GM18498 (cell line): ENCODE data around the gene ZBTB11.
"Not testable (repeated sequence)": the region's sequence is repeated elsewhere in the genome, so short reads cannot be mapped to it uniquely, and the experiment has no call there.

Source experiments
- ATAC-seq: cut with Tn5 transposase; IDR thresholded peaks from one replicate; pipeline ENCODE4 v1.9.1; 2021; ENCODE audit warnings: mild to moderate bottlenecking, moderate library complexity; ENCODE audit not compliant: unreplicated experiment

ZBTB11 gene, protein sequence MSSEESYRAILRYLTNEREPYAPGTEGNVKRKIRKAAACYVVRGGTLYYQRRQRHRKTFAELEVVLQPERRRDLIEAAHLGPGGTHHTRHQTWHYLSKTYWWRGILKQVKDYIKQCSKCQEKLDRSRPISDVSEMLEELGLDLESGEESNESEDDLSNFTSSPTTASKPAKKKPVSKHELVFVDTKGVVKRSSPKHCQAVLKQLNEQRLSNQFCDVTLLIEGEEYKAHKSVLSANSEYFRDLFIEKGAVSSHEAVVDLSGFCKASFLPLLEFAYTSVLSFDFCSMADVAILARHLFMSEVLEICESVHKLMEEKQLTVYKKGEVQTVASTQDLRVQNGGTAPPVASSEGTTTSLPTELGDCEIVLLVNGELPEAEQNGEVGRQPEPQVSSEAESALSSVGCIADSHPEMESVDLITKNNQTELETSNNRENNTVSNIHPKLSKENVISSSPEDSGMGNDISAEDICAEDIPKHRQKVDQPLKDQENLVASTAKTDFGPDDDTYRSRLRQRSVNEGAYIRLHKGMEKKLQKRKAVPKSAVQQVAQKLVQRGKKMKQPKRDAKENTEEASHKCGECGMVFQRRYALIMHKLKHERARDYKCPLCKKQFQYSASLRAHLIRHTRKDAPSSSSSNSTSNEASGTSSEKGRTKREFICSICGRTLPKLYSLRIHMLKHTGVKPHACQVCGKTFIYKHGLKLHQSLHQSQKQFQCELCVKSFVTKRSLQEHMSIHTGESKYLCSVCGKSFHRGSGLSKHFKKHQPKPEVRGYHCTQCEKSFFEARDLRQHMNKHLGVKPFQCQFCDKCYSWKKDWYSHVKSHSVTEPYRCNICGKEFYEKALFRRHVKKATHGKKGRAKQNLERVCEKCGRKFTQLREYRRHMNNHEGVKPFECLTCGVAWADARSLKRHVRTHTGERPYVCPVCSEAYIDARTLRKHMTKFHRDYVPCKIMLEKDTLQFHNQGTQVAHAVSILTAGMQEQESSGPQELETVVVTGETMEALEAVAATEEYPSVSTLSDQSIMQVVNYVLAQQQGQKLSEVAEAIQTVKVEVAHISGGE

DNA sequence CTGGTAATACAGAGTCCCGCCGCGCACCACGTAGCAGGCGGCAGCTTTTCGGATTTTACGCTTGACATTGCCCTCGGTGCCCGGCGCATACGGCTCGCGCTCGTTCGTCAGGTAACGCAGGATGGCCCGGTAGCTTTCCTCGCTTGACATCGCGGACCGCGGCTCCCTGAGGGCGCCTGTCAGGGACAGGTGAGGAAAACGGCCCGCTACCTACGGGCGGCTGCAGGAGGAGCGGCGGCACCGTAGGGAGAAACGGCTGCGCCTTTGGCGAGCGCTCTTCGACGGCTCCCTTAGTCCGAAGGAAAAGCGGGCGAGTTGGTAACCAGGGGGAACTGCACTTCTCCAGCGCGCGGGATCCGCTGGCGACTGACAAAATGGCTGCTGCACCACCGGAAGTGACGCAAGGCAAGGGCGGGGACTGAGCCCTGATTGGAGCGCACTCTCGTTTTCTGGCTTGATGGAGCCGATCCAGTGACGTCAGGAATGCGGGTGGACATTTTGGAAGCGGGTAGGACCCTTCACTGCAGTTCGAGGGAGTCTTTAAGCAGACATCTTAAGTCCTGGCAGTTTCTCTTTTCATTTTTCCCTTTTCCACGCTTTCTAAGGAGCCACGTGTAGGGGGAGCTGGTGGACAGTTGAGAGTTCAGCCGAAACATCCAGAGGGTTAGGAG, at the start of gene ZBTB11:
ZBTB11 (minus strand) TSS at position 368 of the 671 bp plus-strand sequence; CDS start at position 150, 218 bp downstream.
- peak; percentile 72 for ATAC-seq

DNA sequence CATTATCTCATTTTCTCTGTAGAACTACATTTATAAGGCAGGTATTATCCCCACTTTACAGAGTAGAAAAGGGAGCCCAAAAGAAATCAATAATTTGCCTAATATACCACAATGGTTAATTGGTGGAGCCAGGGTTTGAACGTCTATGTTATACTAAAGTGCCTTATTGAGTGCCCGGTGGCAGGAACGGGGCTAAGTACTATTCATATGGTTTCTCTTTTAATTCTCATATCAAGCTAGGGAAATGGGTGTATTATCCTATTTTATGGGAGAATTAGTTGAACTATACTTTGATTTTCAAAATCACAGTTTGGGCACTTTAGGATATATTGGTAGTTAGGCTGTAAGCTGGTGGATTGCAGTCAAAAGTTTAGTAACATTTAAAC, 49.0 kb upstream of the ZBTB11 start:
- no peak for ATAC-seq

DNA sequence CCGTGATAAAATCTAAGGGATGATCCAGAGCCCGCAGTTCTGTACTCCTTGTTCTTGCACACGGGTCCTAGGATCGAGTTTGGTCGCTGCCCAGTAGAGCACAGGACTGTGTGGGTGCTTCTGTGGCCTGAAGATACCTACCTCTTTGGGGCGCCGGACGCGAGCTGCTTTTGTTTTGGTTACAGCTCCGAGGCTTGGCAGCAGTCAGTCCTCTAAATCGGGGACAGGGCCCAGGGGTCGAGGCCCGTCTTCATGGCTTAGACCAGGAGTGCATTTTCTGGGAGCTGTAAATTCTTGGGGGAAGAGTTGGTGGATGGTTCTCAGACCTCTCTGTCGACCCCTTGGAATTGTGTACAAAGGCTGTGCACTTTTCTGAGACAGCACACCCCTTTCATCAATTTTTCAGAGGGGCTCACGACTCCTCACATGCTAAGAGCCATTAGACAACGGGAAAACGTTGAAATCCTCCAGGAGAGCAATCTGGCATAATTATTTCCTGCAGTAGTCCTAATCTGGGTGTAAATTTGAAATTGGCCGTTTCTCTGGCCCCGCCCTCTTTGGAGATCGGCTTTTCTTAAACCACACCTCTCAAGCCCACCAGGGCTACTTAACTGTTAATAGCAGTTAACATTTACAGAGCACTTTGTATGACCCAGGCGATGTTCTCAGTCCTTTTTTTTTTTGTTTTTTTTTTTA, 48.4 kb upstream of the ZBTB11 start:
- ATAC-seq: peak; percentile 20

DNA sequence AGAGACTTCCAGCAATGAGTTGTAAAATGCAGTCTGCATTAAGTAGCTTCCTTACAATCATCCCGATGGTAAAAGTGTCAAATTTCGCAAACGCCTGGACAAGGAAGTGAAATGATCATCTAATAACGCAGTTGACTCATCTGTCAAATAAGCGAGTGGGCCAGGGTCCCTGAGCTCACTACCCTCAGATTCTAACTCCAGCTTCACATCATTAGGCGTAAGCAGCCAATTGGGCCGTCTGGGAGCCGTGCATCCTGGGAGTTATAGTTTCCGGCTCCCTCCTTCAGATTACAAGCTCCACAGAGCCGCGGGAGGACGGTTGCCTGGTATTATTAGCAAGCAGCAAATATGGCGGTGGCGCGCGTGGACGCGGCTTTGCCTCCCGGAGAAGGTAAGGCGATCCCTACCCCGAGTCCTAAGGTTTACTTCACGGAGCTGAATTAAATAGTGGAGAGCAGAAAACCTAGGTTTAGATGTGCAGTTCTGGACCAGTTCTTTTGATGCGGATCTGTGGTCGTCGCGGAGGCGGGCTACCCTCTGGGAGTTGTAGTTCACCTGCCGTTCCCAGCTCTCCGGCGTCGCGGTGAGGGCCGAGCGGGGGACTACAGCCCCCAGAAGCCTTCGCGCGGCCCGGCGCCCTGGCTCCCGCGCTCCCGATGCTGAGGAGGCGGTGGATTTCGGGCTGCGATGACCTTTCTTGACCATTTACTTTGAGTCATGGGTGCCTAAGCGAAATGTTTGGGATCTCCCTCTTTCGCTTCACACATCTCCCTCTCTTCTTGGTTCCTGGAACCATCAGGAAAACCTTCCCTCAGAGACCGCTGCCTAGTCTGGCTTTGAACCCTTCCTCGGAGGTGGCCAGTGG, 47.6 kb upstream of the ZBTB11 start, which contains the start of gene CEP97:
CEP97 (plus strand) TSS at position 286 of the 865 bp plus-strand sequence; CDS start at position 349, 63 bp downstream.
- peak; percentile 92 for ATAC-seq

DNA sequence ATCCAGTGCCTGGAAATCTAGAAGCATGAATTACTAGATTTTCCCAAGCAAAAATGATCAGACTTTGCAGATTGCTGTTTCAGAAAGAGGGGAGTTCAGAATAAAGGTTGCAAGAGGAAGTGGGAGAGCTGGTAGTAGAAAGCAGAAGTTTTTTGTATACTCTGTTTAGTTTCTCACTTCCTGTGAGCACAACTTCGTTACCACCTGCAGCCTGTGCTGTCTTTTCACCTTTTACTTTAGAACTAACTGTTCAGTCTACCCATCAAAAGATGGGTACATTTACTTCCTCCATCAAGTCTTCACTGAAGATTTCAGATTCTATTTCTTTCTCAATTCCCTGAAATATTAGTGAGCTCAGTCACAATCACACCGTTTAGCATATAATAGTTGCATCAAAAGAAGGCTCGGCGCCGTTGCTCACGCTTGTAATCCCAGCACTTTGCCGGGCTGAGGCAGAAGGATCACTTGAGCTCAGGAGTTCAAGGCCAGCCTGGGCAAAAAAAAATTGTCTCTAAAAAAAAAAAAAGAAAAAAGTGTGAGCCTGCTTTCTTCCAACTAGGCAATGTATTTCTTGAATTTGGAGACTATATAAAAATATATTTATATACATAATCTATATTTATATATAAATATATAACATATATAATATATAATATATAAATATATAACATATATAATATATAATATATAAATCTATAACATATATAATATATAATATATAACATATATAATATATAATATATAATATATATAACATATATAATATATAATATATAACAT, 45.7 kb upstream of the ZBTB11 start:
- peak; percentile 48 for ATAC-seq

DNA sequence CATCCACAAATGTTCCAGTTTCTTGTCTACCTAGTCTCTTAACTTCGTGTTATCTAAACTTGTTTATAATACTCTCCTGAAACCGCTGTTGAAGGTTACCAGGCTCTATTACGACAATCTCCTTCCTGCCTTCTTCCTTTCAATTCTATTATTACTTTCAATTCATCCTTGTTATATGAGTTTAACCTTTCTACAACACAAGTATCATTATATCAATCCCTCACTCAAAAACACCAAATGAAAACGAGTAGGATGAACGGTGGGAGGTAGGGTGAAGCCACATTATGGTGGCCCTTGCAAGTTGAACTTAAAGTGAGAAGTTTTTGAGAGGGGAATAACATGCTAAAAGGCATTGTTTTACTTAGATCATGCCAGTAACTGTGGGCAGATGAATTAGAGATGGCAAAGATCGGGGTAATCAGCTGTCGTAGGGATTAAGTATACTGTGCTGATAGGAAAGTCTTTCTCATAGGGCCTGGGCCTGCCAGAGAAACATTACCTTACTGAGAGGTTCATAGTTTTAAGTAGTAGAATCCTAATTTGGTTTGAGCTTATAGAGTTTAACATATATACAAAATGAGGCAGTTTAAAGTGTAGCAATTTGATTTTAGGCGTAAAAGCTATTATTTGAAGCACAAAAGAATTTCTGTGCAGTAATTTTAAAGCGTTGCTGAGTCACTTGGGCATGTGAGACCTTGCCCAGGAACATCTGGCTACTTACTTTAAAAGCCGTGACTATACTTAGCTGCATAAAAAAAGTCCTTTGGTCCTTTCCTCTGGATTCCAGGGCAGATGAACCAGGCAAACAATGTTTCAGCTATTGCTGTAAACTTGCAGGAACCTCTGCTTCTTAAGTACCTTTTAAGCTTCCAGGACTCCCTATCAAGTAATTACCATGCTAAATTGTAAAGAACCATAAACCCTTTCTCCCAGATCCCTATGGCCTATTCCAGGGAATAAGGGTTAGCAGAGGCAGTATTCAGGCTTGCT, 44.2 kb upstream of the ZBTB11 start:
- ATAC-seq: no peak

DNA sequence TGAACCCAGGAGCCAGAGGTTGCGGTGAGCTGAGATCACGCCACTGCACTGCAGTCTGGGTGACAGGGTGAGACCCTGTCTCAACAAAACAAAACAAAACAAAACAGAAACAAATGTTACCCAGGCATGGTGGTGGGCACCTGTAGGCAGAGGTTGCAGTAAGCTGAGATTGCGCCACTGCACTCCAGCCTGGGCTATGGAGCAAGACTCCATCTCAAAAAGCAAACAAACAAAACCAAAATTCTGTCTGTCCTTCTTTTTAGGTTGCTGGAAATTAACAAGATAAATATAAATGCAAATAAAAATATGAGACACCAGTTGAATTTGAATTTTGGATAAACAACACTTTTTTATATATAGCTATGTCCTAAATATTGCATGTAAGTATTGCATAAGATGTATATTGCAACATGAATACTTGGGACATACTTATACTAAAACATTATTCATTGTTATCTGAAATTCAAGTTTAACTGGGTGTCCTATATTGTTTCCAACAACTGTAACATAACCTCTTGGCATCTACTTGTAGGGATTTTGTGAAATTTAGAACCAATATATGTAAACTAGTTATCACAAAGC, 42.8 kb upstream of the ZBTB11 start:
- ATAC-seq: no peak

DNA sequence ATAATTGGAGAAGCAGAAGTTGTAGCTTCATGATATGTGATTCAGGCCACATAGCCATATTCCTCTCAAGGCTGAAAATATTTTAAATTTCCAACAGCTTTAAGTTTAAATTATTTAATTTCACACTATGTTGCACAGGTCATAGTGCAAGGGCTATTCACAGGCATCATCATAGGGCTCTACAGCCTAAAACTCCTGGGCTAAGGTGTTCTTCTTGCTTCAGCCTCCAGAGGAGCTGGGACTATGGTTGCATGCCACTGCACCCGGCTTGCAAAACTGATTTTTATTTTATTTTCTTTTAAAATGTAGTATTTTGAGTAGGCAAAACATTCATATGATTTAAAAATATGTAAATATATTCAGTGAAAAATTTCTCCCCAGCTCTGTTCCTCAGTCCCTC, 41.5 kb upstream of the ZBTB11 start:
- no peak for ATAC-seq

DNA sequence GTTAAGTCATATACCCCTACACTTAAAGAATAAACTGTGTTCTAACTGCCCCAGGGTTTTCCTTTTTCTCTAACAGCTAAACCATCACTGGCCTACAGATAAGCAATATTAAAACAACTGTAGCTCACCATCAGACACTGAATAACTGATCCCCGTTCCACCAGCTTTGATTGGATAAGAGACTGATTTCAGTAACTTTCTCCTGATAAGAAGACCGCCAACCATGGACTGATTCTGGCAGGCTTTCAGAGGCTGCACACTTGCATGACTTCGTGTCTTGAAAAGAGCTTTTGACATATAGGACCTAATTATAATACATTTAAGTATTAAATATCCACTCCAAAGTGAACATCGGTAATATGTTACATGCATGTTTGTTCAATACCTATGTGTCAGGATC, 32.2 kb upstream of the ZBTB11 start:
- ATAC-seq: no peak

DNA sequence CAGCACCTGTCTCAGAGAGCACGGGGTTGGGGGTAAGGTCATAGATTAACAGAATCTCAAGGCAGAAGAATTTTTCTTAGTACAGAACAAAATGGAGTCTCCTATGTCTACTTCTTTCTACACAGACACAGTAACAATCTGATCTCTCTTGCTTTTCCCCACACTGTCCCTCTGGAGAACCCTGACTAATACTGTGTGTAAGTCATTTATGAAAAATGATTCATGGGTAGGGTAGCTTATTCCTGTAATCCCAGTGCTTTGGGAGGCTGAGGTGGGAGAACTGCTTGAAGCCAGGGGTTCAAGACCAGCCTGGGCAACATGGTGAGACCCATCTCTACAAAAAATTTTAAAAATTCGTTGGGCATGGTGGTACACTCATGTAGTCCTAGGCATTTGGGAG, 27.7 kb upstream of the ZBTB11 start:
- ATAC-seq: not testable (repeated sequence)

DNA sequence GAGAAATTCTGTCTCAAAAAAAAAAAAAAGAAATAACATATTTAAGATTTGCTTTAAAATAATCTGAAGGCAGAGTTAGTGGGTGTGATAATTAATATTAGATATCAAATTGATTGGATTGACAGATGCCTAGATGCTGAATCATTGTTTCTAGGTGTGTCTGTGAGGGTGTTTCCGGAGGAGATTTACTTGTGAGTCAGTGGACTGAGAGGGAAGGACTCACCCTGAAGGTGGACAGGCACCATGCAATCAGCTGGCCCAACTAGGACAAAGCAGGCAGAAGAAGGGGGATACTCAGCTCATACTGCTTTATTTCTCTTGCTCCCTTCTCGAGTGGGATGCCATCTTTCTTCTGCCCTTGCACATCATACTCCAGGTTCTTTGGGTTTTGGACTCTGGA, 26.2 kb upstream of the ZBTB11 start:
- no peak for ATAC-seq

DNA sequence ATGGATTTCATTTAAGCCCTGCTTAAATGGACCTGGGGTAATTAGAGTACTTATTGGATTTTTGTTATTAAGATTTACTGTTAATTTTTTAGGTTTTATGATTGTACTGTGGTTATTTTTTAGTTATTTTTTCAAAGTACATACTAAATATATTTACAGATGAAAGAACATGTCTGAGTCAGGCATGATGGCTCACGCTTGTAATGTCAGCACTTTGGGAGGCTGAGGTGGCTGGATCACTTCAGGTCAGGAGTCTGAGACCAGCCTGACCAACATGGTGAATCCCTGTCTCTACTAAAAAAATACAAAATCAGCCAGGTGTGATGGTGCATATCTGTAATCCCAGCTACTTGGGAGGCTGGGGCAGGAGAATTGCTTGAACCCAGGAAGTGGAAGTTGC, 25.8 kb upstream of the ZBTB11 start:
- ATAC-seq: no peak

DNA sequence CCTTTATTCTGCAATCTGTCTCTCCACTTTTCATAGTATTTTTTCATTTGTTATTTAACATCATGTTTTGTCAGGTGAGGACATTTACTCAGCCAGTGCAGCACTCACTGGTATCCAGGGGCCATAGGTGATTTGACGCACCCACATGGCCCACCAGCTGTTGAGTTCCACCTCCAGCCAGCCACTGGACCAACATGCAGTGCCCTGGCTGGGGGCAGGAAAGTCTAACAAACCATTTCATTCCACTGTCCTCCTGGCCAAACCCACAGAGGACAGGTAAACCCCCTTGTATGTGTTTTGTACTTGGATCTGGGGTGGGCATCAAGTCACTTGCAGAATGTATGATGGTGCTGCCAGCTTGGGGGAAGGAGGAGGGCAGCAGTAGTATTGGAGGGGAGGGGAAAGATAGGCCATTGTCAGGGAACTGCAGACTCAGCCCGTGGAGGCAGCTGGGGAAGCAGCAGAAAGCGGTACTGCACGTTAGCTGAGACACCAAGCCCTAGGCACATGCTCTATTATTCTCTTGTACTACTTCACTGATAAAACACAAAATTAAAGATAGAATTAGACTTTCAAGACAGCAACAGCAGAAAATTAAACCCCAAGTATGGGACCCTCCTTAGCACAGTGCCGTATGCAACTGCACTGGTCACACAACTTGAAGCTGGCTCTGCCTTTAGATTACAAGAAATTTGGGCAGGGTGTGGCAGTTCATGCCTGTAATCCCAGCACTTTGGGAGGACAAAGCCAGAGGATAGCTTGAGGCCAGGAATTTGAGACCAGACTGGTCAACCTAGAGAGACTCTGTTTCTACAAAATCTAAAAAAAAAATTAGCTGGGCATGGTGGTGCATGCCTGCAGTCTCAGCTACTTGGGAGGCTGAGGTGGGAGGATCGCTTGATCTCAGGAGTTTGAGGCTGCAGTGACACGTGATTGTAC, 25.0 kb upstream of the ZBTB11 start:
- ATAC-seq: peak; percentile 8

DNA sequence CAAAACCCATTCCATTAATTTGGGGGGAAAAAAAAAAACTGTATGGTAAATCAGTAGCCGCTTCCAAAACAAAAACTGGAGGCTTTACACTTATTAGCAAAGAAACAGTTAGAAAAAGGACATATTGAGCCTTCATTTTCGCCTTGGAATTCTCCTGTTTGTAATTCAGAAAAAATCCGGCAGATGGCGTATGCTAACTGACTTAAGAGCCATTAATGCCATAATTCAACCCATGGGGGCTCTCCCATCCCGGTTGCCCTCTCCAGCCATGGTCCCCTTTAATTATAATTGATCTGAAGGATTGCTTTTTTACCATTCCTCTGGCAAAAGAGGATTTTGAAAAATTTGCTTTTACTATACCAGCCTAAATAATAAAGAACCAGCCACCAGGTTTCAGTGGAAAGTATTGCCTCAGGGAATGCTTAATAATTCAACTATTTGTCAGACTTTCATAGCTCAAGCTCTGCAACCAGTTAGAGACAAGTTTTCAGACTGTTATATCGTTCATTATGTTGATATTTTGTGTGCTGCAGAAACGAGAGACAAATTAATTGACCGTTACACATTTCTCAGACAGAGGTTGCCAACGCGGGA, 18.9 kb upstream of the ZBTB11 start:
- ATAC-seq: no peak

DNA sequence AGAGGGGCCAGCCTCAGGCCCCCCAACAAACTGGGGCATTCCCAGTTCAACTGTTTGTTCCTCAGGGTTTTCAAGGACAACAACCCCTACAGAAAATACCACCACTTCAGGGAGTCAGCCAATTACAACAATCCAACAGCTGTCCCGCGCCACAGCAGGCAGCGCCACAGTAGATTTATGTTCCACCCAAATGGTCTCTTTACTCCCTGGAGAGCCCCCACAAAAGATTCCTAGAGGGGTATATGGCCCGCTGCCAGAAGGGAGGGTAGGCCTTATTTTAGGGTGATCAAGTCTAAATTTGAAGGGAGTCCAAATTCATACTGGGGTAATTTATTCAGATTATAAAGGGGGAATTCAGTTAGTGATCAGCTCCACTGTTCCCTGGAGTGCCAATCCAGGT, 17.9 kb upstream of the ZBTB11 start:
- ATAC-seq: not testable (repeated sequence)

DNA sequence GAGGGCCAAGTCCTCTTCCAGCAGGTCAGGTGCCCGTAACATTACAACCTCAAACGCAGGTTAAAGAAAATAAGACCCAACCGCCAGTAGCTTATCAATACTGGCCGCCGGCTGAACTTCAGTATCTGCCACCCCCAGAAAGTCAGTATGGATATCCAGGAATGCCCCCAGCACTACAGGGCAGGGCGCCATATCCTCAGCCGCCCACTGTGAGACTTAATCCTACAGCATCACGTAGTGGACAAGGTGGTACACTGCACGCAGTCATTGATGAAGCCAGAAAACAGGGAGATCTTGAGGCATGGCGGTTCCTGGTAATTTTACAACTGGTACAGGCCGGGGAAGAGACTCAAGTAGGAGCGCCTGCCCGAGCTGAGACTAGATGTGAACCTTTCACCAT, 16.6 kb upstream of the ZBTB11 start:
- peak; percentile 76 for ATAC-seq
